ENCODE data around the gene PRKCB.

- TF ChIP-seq REST (IDR thresholded peaks at IDR 0.05; ENCODE audit: insufficient replicate concordance, low read depth) (no peak), CTCF (IDR thresholded peaks at IDR 0.05; ENCODE audit: insufficient read depth, low read length) (no peak)
Observed at GRCh38 chr16:23931199-23931598, 95.4 kb downstream of the PRKCB start.

Data from HL-60 (cell line).